Breast epithelium (tissue), 4 donors: ENCODE results near the gene CUTC. TPM values are rescaled to one million over a fixed set of nuclear protein-coding genes. Genes with fewer than 3 reads are reported as not detected.
A peak's percentile ranks its signal among the peaks of the same experiment; 100 is the strongest.

Experiments used
- DNase-seq, 2 donors: peaks; one replicate each; pipeline ENCODE4 v3.0.0-alpha.2; 2019; ENCODE audit warnings: low spot score in 2 of 2
- H3K27ac ChIP-seq, 2 donors: fragments of 200-600 bp; sonication (generic) in 1 of 2; one replicate each; pipeline ENCODE4 v1.5.1; 2016 to 2019; ENCODE audit warnings: mild to moderate bottlenecking in 1 of 2
- H3K27me3 ChIP-seq, 2 donors: fragments of 200-600 bp; sonication (generic) in 1 of 2; one replicate each; pipeline versions ENCODE4 v1.5.1 to v1.6.0; 2017 to 2019; ENCODE audit warnings: control low read depth in 1 of 2, mild to moderate bottlenecking in 1 of 2
- H3K36me3 ChIP-seq: fragments of 200-600 bp; one replicate; pipeline ENCODE4 v1.5.1; 2019
- H3K4me1 ChIP-seq, 2 donors: fragments of 200-600 bp; sonication (generic); one replicate each; pipeline ENCODE4 v1.5.1; 2016 to 2019; ENCODE audit warnings: control low read depth in 1 of 2
- H3K4me3 ChIP-seq, 3 donors: fragments of 200-600 bp; sonication (generic); 1 replicate in 2 of 3; 2 replicates in 1 of 3; pipeline ENCODE4 v1.5.1; 2016 to 2019; ENCODE audit warnings: mild to moderate bottlenecking in 3 of 3, moderate library complexity in 2 of 3
- H3K9me3 ChIP-seq, 2 donors: fragments of 200-600 bp; sonication (generic) in 1 of 2; one replicate each; pipeline ENCODE4 v1.5.1; 2016 to 2019; ENCODE audit warnings: control low read depth in 1 of 2
- CTCF ChIP-seq, 3 donors: fragments of 450-650 bp; IDR thresholded peaks; one replicate each; pipeline ENCODE4 v1.5.1; 2016 to 2017; ENCODE audit warnings: antibody characterized with exemption in 3 of 3, mild to moderate bottlenecking in 3 of 3, moderate library complexity in 3 of 3
- POLR2A ChIP-seq: fragments of 450-650 bp; IDR thresholded peaks from one replicate; pipeline ENCODE4 v1.6.1; 2016; ENCODE audit warnings: antibody characterized with exemption, mild to moderate bottlenecking, moderate library complexity
- POLR2AphosphoS5 ChIP-seq, 3 donors: sonication (generic); formaldehyde crosslinking; IDR thresholded peaks; one replicate each; pipeline ENCODE4 v1.6.1; 2017; ENCODE audit warnings: antibody characterized with exemption in 3 of 3
- intact Hi-C: fragments of 100-400 bp; cut with DNase I; formaldehyde crosslinking; loops from one replicate; pipeline ENCODE4 v1.15.1; 2023; ENCODE audit warnings: low total_unique reads
- total RNA-seq, 3 donors: library from RNA; depleted of rRNA; stranded (reverse); fragments of >200 nt; gene quantifications; one replicate each; pipeline ENCODE4 v1.1.0, GENCODE V29; 2016

The CUTC gene
- total RNA-seq, 3 donors from 2014 or later, result 23.4 to 81.0 (median 33.4) TPM

- H3K9me3 ChIP-seq, result no peaks in the 10 kb centered on the region
- intact Hi-C loops, result no loop called here
- TF ChIP-seq POLR2AphosphoS5 (IDR thresholded peaks at IDR 0.05) (no peak), CTCF (IDR thresholded peaks at IDR 0.05) (no peak), POLR2A (no peak)
- no peak overlapping the region for H3K27ac ChIP-seq
- H3K27me3 ChIP-seq, result no peaks in the 10 kb centered on the region
- H3K36me3 ChIP-seq, result no peaks in the 10 kb centered on the region
- H3K4me1 ChIP-seq, result no peaks in the 10 kb centered on the region
- H3K4me3 ChIP-seq, result no peak overlapping the region
- no peak for DNase-seq
Observed at GRCh38 chr10:99787311-99787710, 55.3 kb downstream of the CUTC start.

DNA sequence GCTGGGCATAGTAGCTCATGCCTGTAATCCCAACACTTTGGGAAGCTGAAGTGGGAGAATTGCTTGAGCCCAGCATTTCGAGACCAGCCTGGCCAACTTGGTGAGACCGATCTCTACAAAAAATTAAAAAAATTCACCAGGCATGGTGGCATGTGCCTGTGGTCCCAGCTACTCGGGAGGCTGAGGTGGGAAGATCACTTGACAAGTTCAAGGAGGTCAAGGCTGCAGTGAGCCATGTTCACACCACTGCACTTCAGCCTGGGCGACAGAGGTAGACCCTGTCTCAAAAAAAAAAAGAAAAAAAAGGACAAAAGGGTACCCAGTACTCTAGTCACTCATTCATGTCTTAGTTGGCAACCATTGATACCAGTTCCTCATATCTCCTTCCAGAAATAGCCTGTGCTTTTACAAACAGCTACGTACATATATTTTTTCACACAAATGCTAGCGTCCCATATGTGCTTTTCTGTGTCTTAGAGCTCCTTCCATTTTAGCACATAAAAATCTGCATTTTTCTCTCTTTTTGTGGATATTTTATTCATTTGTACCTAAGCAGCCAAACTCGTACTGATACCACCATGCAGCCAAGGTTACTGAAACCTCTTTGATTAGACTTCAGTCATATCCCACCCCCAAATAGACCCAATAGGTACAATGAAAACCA, 55.9 kb downstream of the CUTC start:
- Histone ChIP-seq H3K27me3 (no peaks in the 10 kb centered on the region), H3K9me3 (no peaks in the 10 kb centered on the region), H3K36me3 (no peaks in the 10 kb centered on the region), H3K4me3 (no peak overlapping the region), H3K27ac (peak overlapping the region in 1 of 2 donors; percentile 23), H3K4me1 (no peaks in the 10 kb centered on the region)
- DNase-seq, result no peak
- intact Hi-C loops, result no loop called here
- TF ChIP-seq POLR2AphosphoS5 (IDR thresholded peaks at IDR 0.05) (no peak), POLR2A (no peak), CTCF (IDR thresholded peaks at IDR 0.05) (no peak)

DNA sequence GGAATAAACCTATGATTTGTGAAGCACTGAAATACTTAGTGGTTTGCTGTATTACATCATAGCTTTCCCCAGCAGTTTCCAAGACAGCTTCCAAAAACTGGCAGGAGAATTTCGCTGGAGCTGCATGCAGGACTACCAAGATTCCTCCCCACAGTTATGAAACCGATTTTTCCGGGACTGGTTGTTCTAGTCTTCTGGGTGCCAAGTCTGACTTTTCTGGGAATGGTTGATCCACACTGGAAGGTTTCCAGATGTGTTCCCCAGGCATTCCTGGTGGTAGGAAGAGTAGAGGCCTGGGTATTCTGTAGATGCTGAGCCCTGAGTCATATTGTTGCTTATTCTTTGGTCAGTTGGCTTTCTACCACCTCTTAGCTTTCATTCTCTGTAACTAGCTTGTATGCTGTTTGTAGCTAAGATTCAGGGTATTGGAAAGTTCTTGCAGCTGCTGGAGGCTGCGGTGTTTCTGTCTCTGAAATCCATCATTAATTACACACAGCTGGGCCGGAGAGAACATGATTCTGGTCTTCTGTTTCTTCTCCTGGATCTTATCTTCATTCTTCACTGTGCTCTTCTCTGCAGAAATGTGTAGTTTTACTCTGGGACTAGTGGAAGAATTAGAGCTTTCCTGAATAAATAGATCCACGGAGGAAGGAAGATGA, 56.7 kb downstream of the CUTC start:
- Histone ChIP-seq H3K27ac (peak overlapping the region in 1 of 2 donors; percentile 71), H3K4me1 (no peaks in the 10 kb centered on the region), H3K27me3 (no peaks in the 10 kb centered on the region), H3K9me3 (no peaks in the 10 kb centered on the region), H3K4me3 (no peak overlapping the region), H3K36me3 (no peaks in the 10 kb centered on the region)
- TF ChIP-seq CTCF (IDR thresholded peaks at IDR 0.05) (no peak), POLR2AphosphoS5 (IDR thresholded peaks at IDR 0.05) (peak; percentile 59 to 89 (median 60))
- DNase-seq, result peak in 1 of 2 donors; percentile 37
- intact Hi-C loops, result no loop called here

DNA sequence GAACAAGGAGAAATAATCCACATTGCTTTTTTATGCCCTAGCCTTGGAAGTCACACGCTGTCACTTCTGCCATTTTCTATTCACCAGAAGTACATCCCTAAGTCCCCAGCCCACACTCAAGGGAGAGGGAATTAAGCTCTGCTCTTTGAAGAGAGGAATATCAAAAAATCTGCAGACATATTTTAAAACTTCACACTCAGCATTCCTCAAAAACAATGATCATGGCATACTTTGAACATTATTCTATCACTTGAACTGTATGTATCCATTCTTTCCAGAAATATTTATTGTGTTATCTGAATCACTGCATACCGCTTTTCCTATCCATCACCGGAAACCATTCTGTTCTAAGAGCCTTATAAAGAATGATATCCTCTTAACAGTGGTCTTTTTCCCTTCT, 59.8 kb downstream of the CUTC start:
- Histone ChIP-seq H3K36me3 (no peaks in the 10 kb centered on the region), H3K27ac (no peak overlapping the region), H3K4me1 (no peaks in the 10 kb centered on the region), H3K4me3 (no peak overlapping the region), H3K27me3 (no peaks in the 10 kb centered on the region), H3K9me3 (no peaks in the 10 kb centered on the region)
- TF ChIP-seq POLR2AphosphoS5 (IDR thresholded peaks at IDR 0.05) (no peak), POLR2A (no peak), CTCF (IDR thresholded peaks at IDR 0.05) (no peak)
- intact Hi-C loops, result no loop called here
- DNase-seq, result no peak

DNA sequence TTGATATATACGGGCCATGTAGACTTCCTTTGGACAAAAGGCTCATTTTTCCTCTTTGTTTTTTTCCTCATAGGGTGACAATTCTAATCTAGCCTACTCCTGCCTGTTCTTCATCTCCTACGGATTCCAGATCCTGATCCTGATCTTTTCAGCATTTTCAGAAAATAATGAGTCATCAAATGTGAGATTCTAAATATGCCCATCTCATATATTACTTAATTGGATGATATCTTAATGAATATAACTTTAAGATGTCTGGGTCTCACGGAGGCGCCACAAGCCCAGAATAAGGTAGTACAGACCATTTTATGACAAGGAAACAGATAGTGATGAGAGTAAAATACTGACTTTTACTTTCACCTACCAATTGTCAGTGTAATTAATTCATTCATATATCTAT, 61.8 kb downstream of the CUTC start:
- TF ChIP-seq POLR2AphosphoS5 (IDR thresholded peaks at IDR 0.05) (no peak), POLR2A (no peak), CTCF (IDR thresholded peaks at IDR 0.05) (no peak)
- Histone ChIP-seq H3K4me1 (no peaks in the 10 kb centered on the region), H3K4me3 (no peak overlapping the region), H3K36me3 (no peaks in the 10 kb centered on the region), H3K27ac (no peak overlapping the region), H3K9me3 (no peaks in the 10 kb centered on the region), H3K27me3 (no peaks in the 10 kb centered on the region)
- intact Hi-C loops, result no loop called here
- DNase-seq, result no peak
